Mammary epithelial cell (primary cell): ENCODE measurements around the gene TSPAN17.

Experiments
- CTCF ChIP-seq, 2 donors: IDR thresholded peaks in 1 of 2; conservative IDR thresholded peaks in 1 of 2; 2 replicates each; pipeline ENCODE4 v1.5.1; 2011 to 2012; ENCODE audit warnings: inconsistent platforms in 2 of 2, low read length in 2 of 2, mild to moderate bottlenecking in 2 of 2, control low read depth in 1 of 2, low read depth in 1 of 2; ENCODE audit not compliant: insufficient read depth in 1 of 2; ENCODE audit errors: extremely low read depth in 1 of 2
- EZH2 ChIP-seq: IDR thresholded peaks from 2 replicates; pipeline ENCODE4 v1.6.1; 2012; ENCODE audit warnings: low read length, inconsistent platforms, borderline replicate concordance

- TF ChIP-seq CTCF (conservative IDR thresholded peaks at IDR 0.05 in 1 of 2, IDR thresholded peaks at IDR 0.05 in 1 of 2; ENCODE audit: extremely low read depth in 1 of 2, insufficient read depth in 1 of 2, low read depth in 1 of 2, low read length in 2 of 2), result no peak
- no peak for TF ChIP-seq EZH2
These were observed 36.9 kb upstream of the TSPAN17 start for GRCh38 chr5:176610435-176610773.
